GM03348 (cell line): ENCODE measurements around the gene TRDN.
"Not testable (repeated sequence)": the region's sequence is repeated elsewhere in the genome, so short reads cannot be mapped to it uniquely, and the experiment has no call there.

Experiments
- DNase-seq: peaks from one replicate; pipeline ENCODE4 v3.0.0; 2012; ENCODE audit warnings: low spot score

TRDN gene

GRCh38 chr6:123295181-123295580 lies 341.6 kb downstream of the TRDN start:
- no peak for DNase-seq

GRCh38 chr6:123288649-123289048 lies 348.1 kb downstream of the TRDN start:
- no peak for DNase-seq

GRCh38 chr6:123276546-123276980 lies 360.2 kb downstream of the TRDN start:
- no peak for DNase-seq

GRCh38 chr6:123263981-123264380 lies 372.8 kb downstream of the TRDN start:
- DNase-seq, result no peak

GRCh38 chr6:123240626-123241025 lies 396.1 kb downstream of the TRDN start:
- DNase-seq, result no peak

GRCh38 chr6:123233336-123233735 lies 403.4 kb downstream of the TRDN start:
- DNase-seq, result no peak

GRCh38 chr6:123227789-123228188 lies 409.0 kb downstream of the TRDN start:
- DNase-seq, result not testable (repeated sequence)

GRCh38 chr6:123226398-123226797 lies 410.4 kb downstream of the TRDN start:
- DNase-seq, result no peak

- DNase-seq, result no peak
Observed at GRCh38 chr6:123224077-123224476, 412.7 kb downstream of the TRDN start.

GRCh38 chr6:123223461-123223860 lies 413.3 kb downstream of the TRDN start:
- DNase-seq, result no peak

GRCh38 chr6:123215211-123215610 lies 421.5 kb downstream of the TRDN start:
- no peak for DNase-seq

- DNase-seq, result no peak
Observed at GRCh38 chr6:123214433-123214832, 422.3 kb downstream of the TRDN start.

GRCh38 chr6:123213921-123214320 lies 422.8 kb downstream of the TRDN start:
- DNase-seq, result no peak

- no peak for DNase-seq
Observed at GRCh38 chr6:123211777-123212545, 424.8 kb downstream of the TRDN start.

- DNase-seq, result no peak
Observed at GRCh38 chr6:123210645-123211044, 426.1 kb downstream of the TRDN start.

- DNase-seq, result no peak
Observed at GRCh38 chr6:123207967-123208510, 428.7 kb downstream of the TRDN start.

GRCh38 chr6:123203928-123204327 lies 432.8 kb downstream of the TRDN start:
- DNase-seq, result no peak

GRCh38 chr6:123201869-123202372 lies 434.8 kb downstream of the TRDN start:
- no peak for DNase-seq

- no peak for DNase-seq
Observed at GRCh38 chr6:123193298-123193697, 443.5 kb downstream of the TRDN start.

GRCh38 chr6:123189816-123190215 lies 446.9 kb downstream of the TRDN start:
- DNase-seq, result no peak

GRCh38 chr6:123182998-123183397 lies 453.8 kb downstream of the TRDN start:
- no peak for DNase-seq

- DNase-seq, result no peak
Observed at GRCh38 chr6:123176706-123177105, 460.0 kb downstream of the TRDN start.

GRCh38 chr6:123171341-123172115 lies 465.2 kb downstream of the TRDN start:
- DNase-seq, result no peak
